ENCODE data around the gene MYL4.
"Not testable (repeated sequence)": the region's sequence is repeated elsewhere in the genome, so short reads cannot be mapped to it uniquely, and the experiment has no call there.

The MYL4 gene

DNA sequence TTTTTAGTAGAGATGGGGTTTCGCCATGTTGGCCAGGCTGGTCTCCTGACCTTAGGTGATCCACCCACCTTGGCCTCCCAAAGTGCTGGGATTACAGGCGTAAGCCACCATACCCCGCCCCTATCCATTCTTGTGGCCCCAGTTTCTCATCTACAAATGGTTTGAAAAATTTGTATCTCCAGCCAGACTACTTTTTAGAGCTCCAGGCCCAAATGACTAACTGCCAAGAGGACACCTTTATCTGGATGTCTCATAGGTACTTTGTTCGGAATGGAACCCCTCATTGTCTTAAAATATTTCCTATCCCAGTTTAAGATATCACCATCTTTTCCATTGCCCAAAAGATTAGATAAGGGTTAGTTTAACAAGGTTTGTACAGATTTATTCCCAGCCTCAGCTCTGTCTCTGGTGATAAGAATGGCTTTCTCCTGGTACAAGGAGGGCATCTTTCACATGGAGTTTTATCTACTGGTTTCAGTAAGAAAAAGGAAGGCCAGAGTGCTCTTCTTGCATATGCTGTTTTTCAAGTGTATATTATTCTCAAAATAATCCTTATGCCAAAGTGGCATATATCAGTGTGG lies 15.1 kb upstream of the MYL4 start:
- DNase-seq (ENCODE audit: low read depth): no peak

- no peak for DNase-seq (ENCODE audit: low read depth)
Measured at GRCh38 chr17:47197821-47198220, 11.3 kb upstream of the MYL4 start.

GRCh38 chr17:47199627-47200324 lies 9.4 kb upstream of the MYL4 start:
- DNase-seq (ENCODE audit: low read depth): no peak

DNA sequence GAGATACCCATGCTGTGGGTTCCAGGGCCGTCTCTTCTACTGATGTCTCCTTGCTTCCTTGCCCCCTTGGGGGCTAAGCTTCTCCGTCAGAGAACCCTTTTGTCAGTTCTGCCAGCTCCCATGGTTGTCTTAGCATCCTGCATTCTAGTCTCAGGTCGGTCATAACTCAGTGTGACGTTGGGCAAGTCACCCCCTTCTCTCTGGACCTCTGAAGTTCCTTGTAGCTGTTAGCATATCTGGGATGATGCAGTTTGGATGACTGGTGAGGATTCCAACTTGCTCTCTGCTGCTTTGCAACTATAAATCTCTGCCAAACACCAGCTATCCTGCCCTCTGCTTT lies 8.9 kb upstream of the MYL4 start:
- no peak for DNase-seq (ENCODE audit: low read depth)

DNA sequence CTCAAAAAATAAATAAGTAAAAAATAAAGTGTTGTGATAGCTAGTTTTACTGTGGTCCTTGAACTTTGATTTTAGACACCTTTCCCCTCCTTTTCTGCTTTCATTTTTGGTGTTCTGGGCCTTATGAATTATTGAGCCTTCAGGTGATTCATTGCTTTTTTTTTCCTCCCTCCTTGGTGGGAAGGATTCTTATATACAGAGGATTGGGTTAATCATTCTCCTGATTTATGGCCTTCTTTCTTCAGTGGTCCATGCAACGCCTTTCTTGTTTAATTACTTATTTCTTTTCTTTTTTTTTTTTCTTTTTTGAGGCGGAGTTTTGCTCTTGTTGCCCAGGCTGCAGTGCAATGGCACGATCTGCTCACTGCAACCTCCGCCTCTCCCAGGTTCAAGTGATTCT lies 8.0 kb upstream of the MYL4 start:
- no peak for DNase-seq (ENCODE audit: low read depth)

DNA sequence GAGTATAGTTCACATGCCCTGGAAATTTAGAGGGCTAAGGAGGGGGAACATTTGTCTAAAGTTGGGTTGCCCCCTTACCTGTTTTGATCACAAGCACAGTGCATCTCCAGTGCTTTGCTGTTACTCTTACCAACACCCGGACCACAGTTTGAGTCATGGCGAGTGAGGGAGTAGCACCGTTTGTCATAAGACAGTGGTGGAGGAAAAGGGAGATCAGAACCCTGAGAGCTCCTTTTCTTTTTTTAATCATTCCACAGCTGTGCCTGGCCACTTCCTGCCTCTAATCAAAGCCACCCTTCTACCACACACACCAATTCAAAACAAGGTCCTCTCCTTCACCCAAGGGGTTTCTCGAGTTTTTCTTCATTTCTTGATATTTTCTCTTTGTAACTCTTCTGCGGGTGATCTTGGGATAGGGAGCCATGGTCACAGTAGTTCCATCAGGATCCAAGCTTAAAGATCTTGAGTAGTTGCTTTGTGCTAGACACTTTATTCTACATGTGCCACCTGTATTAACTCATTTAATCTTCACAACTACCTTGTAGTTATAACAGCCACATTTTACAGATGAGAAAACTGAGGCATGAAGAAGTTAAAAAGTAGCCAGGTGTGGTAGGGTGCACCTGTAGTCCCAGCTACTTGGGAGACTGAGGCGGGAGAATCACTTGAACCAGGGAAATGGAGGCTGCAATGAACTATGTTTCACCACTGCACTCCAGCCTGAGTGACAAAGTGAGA lies 5.0 kb upstream of the MYL4 start:
- DNase-seq (ENCODE audit: low read depth): peak; percentile 30

GRCh38 chr17:47204722-47205418 lies 4.3 kb upstream of the MYL4 start:
- DNase-seq (ENCODE audit: low read depth): peak; percentile 15

DNA sequence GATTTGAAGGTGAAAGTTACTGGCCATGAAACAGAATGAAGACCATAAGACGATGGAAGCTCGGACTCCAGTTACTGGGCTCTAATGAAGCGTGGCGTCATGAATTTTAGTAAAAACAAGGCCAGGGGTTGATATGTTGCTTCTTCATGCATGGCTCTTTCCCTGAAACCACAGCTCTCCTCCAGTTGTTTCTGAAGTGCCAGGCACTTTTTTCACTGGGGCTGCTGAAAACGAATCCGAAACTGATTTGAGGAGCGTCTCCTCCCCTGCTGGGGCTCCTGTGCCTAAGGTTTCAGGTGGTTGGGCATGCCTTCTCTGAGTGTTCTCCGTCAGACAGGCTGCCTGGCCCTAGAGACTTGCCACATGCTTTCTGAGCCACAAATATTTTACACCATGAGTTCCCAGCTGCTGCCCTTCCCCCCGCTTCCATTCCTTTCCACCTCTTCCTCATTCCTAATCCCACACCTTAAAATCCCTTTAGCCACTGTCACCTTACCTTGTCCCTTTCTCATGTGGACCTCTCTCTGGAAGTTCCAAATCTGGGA lies 3.7 kb upstream of the MYL4 start:
- DNase-seq (ENCODE audit: low read depth): peak; percentile 42

DNA sequence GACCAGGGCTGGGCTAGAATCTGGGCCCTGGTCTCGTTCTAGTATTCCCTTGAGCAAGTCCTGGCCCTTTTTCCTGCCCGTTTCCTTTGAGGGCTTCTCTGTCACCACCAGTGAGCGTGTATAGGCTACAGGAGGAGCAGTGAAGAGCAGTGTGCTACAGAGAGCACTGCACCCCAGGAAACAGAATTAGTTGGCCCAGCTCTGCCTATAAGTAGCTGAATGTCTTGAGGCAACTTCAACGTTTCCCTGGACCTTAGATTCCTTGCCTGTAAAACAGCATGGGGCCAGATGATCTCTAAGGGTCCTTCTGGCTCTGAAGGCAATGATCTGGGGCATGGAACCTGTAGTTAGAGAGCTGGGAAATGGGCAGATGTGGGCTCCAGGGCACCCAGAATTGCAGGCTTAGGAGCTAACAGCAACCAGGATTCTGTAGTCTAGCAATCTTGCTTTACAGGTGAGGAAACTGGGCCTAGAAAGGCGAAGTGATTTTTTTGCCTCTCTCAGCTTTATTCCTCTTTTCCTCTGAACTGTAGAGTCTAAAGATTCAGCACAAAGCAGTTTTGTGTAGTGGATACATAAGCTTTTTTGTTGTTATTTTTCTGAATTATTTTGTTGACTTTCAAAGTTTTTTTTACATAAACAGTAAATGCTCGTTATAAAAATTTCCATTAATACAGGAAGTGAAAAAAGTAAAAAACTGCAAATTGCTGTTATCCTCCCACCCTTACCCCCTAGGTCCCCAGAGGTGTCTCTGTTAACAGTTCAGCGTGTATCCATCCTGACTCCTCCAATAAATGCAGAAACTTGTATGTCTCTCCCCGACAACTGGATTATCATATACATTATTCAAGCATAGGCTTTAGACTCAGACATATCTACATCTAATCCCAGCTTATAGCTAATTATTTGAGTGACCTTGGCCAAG lies 1.7 kb upstream of the MYL4 start:
- DNase-seq (ENCODE audit: low read depth): no peak

DNA sequence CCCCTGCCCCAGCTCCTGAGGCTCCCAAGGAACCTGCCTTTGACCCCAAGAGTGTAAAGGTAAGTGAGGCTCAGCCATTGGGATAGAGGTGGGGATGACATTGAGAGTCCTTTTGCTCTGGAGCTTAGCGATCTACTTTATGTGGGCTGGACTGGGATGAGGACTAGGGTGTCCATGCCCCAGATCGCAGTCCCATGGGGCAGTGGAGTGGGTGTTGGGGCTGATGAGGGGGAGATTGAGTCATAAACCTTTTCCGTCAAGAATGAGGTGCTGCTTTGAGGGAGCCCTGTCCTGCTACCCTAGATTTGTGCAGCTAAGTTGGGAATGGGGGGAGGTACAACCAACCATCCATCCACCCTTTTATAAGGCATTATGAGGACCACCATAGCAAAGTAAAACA lies 351 bp downstream of the MYL4 start:
- DNase-seq (ENCODE audit: low read depth): no peak

- no peak for DNase-seq (ENCODE audit: low read depth)
Measured at GRCh38 chr17:47210105-47210504, 957 bp downstream of the MYL4 start.

GRCh38 chr17:47210779-47211178 lies 1.6 kb downstream of the MYL4 start:
- DNase-seq (ENCODE audit: low read depth): no peak

- DNase-seq (ENCODE audit: low read depth): no peak
Measured at GRCh38 chr17:47212458-47212857, 3.3 kb downstream of the MYL4 start.

- no peak for DNase-seq (ENCODE audit: low read depth)
Measured at GRCh38 chr17:47213540-47213939, 4.4 kb downstream of the MYL4 start.

DNA sequence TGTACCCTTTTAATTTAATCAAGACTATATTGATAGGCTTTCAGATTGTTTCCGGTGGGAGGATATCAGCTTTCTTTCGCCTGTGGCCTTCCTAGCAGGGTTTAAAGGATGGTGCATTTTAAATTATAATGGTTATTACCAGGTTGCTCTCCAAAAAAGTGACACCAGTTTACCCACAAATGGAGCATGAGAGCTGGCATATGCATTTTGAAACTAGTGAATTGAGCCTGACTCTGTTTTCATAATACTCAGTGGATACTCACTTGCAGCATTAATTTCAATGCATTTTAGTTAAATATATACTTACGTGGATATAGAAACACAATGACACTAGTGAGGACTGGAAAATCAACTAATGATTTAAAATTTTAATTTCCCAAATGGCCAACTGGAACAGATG lies 5.8 kb downstream of the MYL4 start:
- no peak for DNase-seq (ENCODE audit: low read depth)

DNA sequence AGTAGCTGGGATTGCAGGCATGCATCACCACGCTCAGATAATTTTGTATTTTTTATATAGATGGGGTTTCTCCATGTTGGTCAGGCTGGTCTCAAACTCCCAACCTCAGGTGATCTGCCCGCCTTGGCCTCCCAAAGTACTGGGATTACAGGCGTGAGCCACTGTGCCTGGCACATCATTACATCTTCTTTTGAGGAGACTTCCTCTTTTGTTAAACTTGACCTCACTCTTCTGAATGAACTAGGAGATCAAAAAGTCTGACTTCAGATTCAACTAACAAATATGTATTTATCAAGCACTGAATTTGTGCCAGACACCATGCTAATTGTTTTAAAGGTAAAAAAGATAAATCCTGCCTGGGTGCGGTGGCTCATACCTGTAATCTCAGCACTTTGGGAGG lies 7.7 kb downstream of the MYL4 start:
- not testable (repeated sequence) for DNase-seq (ENCODE audit: low read depth)

- not testable (repeated sequence) for DNase-seq (ENCODE audit: low read depth)
Measured at GRCh38 chr17:47217279-47217678, 8.1 kb downstream of the MYL4 start.

DNA sequence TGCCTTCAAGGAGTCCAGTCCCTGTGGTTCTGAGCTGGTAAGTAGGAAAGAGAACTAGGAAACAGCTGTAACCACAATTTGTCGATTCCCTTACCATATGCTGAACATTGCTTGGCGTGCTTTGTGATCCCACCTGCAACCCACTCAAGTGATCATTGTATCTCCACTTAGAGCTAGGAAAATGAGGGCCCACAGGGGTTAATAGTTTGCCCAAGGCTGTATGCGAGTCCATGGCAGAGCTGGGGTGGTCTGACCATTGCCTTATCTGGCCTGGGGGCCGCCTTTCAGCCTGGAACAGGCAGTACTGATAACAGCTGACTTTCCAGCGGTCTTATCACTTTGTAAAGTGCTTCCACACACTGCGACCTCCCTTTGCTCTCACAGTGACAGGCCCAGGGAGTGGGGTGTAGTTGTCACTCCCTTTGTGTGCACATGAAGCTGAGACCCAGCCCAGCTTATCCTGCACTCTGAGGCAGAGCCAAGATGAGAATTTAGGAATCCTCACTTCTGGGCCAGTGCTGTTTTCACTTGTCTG lies 9.8 kb downstream of the MYL4 start:
- no peak for DNase-seq (ENCODE audit: low read depth)

DNA sequence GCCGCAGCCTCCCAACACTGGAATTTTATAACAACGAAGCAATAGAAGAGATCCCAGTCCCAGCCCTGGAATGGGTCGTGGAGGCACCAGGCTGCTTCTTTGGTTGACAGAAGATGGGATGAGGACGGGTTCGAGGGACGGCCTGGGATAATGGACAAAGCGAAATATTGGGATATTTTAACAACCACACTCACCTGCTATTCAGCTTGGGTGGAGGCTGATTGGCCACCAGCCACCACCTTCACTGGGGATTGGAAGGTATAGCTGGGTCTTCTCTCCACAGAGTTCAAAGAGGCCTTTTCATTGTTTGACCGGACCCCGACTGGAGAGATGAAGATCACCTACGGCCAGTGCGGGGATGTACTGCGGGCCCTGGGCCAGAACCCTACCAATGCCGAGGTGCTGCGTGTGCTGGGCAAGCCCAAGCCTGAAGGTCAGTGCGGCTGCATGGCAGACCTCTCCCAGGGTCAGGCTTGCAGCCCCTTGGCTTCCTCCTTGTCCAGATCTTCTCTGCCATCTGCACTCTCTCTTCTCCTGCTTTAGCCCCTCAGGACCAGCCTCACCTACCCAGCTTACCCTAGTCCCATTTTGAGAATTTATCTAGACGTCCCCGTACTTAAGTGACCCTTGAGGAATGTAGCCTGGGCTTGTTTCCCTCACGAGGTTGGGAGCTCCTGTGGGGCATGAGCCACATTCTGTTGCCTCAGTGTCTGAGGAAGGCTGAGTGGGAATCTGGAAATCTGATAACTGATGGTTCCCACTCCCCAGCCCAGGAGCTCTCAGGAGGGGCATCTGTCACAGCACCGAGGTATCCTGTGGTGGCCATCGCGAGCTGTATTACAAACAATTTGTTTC lies 10.7 kb downstream of the MYL4 start:
- DNase-seq (ENCODE audit: low read depth): no peak

DNA sequence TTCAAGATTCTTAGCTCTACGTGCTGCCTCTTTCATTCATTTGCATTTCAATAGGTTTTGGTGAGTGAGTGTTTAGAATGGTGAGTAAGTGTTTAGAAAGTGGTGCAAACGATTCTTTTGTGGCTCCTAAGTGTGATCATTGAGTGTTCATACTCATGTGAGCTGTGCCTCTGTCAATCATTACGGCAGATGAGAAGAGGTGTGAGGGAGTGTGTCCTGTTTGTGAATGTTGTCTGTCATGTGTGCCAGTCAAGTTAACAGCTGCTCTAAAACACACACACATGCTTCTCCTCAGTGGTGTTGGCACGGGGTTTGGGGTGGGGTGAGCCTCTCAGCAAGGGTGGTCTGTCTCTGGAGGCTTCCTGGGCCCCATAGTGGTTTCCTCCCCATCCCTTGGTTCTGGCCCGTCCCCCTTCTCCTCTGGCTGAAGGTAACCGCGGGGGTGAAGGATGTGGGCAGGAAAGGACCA lies 11.4 kb downstream of the MYL4 start:
- DNase-seq (ENCODE audit: low read depth): no peak
